Heart left ventricle (tissue), 16 donors: ENCODE measurements around the gene HSD17B10. TPM values are rescaled to one million over a fixed set of nuclear protein-coding genes. Genes with fewer than 3 reads are reported as not detected.

ENCODE experiments used
- ATAC-seq, 4 donors: fragments of 200-7000 bp; cut with Tn5 transposase; one replicate each; pipeline ENCODE4 v1.9.1; 2020 to 2022; ENCODE audit warnings: moderate library complexity in 4 of 4, mild to moderate bottlenecking in 3 of 4, moderate number of reproducible peaks in 1 of 4
- DNase-seq, 5 donors: peaks; one replicate each; pipeline ENCODE4 v3.0.0-alpha.2; 2020
- H3K27ac ChIP-seq, 12 donors: fragments of 200-600 bp; sonication (generic) in 4 of 12; one replicate each; pipeline versions ENCODE4 v1.5.0 to v1.8.0; 2016 to 2022; ENCODE audit warnings: mild to moderate bottlenecking in 2 of 12
- H3K27me3 ChIP-seq, 9 donors: fragments of 200-600 bp; sonication (generic) in 2 of 9; one replicate each; pipeline versions ENCODE4 v1.5.1 to v1.8.0; 2016 to 2022; ENCODE audit warnings: mild to moderate bottlenecking in 3 of 9
- H3K36me3 ChIP-seq, 9 donors: fragments of 200-600 bp; sonication (generic) in 2 of 9; one replicate each; pipeline versions ENCODE4 v1.5.0 to v1.8.0; 2018 to 2022; ENCODE audit warnings: mild to moderate bottlenecking in 2 of 9
- H3K4me1 ChIP-seq, 12 donors: fragments of 200-600 bp; sonication (generic) in 4 of 12; one replicate each; pipeline versions ENCODE4 v1.5.0 to v1.8.0; 2016 to 2022; ENCODE audit warnings: mild to moderate bottlenecking in 3 of 12
- H3K4me3 ChIP-seq, 12 donors: fragments of 200-600 bp; sonication (generic) in 4 of 12; one replicate each; pipeline versions ENCODE4 v1.5.0 to v1.8.0; 2017 to 2022; ENCODE audit warnings: mild to moderate bottlenecking in 9 of 12, moderate library complexity in 4 of 12
- H3K9me3 ChIP-seq, 12 donors: fragments of 200-600 bp; sonication (generic) in 4 of 12; one replicate each; pipeline versions ENCODE4 v1.5.0 to v1.8.0; 2016 to 2022; ENCODE audit warnings: mild to moderate bottlenecking in 1 of 12
- POLR2A ChIP-seq, 2 donors: fragments of 450-650 bp; IDR thresholded peaks; one replicate each; pipeline ENCODE4 v1.6.1; 2017; ENCODE audit warnings: antibody characterized with exemption in 2 of 2, mild to moderate bottlenecking in 2 of 2, moderate library complexity in 2 of 2
- WGBS, 4 donors: extraction: QIAGEN DNeasy Blood & Tissue Kit in 2 of 4; methylation state at CpG; one replicate each; pipeline versions ENCODE4 v1.1.5 to v1.1.7; 2013 to 2018; 5-methylcytosine and 5-hydroxymethylcytosine counted together
- intact Hi-C, 10 donors: fragments of 100-400 bp; cut with DNase I; formaldehyde crosslinking; loops; one replicate each; pipeline versions ENCODE4 v1.11.1 to v1.14.2; 2022
- polyA plus RNA-seq, 2 donors: library from polyadenylated mRNA; stranded (reverse); fragments of 200-250 nt; gene quantifications; one replicate each; pipeline ENCODE4 v1.2.3, GENCODE V29; 2013
- total RNA-seq, 9 donors: library from RNA; depleted of rRNA in 2 of 9; stranded (reverse); fragments of >200 nt in 2 of 9; fragmentation: NEBNext Ultra II Directional in 3 of 9; extraction: Animal tissue kit (Norgen Biotek cat#: 25700) in 3 of 9; gene quantifications; one replicate each; pipeline versions ENCODE4 v1.1.0 to v1.2.4, GENCODE V29; 2016 to 2023
- TF ChIP-seq, protein P1 (sequence below), 12 donors: fragments of 200-600 bp; sonication (generic) in 4 of 12; IDR thresholded peaks; one replicate each; pipeline versions ENCODE4 v1.5.0 to v1.8.0; 2018 to 2022; ENCODE audit warnings: antibody characterized with exemption in 12 of 12, mild to moderate bottlenecking in 5 of 12
- donor health status: ischemic (EF 13 %, LVEDD 7.1; RV severe dilation, severe dysfunction).
- donor health status: healthy with polysubstance abuse.
- donor health status: DM: no; HTN: yes; CAD: no.
- donor health status: DM: no; HTN: no; CAD: no.
- donor health status: ischemic (EF 25% LVEDD 6.9; RV normal size, moderate dysfunction).
- donor health status: ischemic (EF 25% LVEDD 5.7; RV mildly dilated, moderate dysfunction).
- donor health status: healthy.
- donor health status: DM: yes; HTN: yes; CAD: no.
- donor health status: ischemic (EF 35%, LVEDD 5.7; RV mildly dilated, moderate dysfunction).
- donor health status: nonischemic (EF 11% LVEDD 7.7; RV severe dilation, severe dysfunction).
- donor health status: DM: yes; HTN: yes; CAD: no.
- donor health status: PGD.
- donor health status: ischemic (EF 29% LVEDD 5.4; RV normal size, mild dysfunction).
- donor health status: nonischemic (EF 23%, LVEDD 6.1; RV moderate dilation, normal function).

The HSD17B10 gene
- total and polyA plus RNA-seq, 11 donors = 49.7 to 169 (median 94.3) TPM

DNA sequence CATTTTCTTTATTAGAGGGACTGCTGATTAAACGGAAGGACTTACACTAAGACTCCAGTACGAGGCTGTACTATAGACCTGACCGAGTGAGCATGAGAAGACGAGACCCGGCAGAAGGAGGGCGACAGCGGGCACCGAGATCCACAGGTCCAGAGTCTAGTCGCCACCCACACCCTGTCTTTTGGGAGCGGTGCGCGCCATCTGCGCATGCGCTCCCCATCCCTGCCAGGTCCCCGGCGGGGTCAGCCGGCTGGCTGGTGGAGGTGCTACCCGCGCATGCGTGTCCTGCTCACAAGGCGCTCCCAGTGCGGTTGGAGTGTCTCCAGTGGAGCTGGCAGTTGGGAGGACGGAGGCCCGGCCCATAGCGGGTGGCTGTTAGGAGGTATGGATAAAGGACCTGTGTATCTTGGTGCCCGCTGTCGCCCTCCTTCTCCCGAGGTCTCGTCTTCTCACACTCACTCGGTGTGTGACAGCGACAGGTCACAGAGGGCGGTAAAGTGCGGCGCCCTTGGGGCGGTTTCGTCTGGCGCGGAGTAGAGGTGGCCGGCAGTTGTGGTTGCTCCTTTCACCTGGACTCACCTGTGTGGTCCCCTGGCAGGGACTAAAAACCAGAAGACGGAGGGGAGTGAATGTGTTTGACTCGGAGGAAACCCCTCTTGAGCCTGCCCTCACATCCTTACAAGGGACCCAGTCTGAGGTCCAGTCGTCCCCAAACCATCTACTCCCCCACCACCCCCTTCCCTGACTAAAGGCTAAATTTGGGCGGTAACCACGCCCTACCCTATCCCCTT lies 7.6 kb upstream of the HSD17B10 start:
- H3K9me3 ChIP-seq = no peaks in the 10 kb centered on the region
- WGBS, 4 donors = 5 to 19% (median 13%) methylated on average over 39 to 44 of the region's 44 CpGs
- H3K27me3 ChIP-seq = peaks cover 0 to 38% (median 0%) of the 10 kb centered on the region in 9 donors
- intact Hi-C loops = loop anchor here in 2 of 10 donors (5.0 kb wide), 1 partner anchor 124 kb away; no protein-coding TSS in a partner anchor
- H3K4me1 ChIP-seq = peaks cover 0 to 27% (median 4%) of the 10 kb centered on the region in 12 donors
- no peaks in the 10 kb centered on the region for H3K36me3 ChIP-seq
- H3K27ac ChIP-seq = peak overlapping the region in 7 of 12 donors; percentile 20 to 78 (median 42)
- DNase-seq = peak; percentile 69 to 90 (median 89)
- TF ChIP-seq, protein P1, sequence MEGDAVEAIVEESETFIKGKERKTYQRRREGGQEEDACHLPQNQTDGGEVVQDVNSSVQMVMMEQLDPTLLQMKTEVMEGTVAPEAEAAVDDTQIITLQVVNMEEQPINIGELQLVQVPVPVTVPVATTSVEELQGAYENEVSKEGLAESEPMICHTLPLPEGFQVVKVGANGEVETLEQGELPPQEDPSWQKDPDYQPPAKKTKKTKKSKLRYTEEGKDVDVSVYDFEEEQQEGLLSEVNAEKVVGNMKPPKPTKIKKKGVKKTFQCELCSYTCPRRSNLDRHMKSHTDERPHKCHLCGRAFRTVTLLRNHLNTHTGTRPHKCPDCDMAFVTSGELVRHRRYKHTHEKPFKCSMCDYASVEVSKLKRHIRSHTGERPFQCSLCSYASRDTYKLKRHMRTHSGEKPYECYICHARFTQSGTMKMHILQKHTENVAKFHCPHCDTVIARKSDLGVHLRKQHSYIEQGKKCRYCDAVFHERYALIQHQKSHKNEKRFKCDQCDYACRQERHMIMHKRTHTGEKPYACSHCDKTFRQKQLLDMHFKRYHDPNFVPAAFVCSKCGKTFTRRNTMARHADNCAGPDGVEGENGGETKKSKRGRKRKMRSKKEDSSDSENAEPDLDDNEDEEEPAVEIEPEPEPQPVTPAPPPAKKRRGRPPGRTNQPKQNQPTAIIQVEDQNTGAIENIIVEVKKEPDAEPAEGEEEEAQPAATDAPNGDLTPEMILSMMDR (IDR thresholded peaks at IDR 0.05) = no peak
- TF ChIP-seq POLR2A (IDR thresholded peaks at IDR 0.05) = peak in 1 of 2 donors; percentile 40
- peak overlapping the region in 10 of 12 donors; percentile 33 to 57 (median 46) for H3K4me3 ChIP-seq
- peak; percentile 89 to 94 (median 90) for ATAC-seq

DNA sequence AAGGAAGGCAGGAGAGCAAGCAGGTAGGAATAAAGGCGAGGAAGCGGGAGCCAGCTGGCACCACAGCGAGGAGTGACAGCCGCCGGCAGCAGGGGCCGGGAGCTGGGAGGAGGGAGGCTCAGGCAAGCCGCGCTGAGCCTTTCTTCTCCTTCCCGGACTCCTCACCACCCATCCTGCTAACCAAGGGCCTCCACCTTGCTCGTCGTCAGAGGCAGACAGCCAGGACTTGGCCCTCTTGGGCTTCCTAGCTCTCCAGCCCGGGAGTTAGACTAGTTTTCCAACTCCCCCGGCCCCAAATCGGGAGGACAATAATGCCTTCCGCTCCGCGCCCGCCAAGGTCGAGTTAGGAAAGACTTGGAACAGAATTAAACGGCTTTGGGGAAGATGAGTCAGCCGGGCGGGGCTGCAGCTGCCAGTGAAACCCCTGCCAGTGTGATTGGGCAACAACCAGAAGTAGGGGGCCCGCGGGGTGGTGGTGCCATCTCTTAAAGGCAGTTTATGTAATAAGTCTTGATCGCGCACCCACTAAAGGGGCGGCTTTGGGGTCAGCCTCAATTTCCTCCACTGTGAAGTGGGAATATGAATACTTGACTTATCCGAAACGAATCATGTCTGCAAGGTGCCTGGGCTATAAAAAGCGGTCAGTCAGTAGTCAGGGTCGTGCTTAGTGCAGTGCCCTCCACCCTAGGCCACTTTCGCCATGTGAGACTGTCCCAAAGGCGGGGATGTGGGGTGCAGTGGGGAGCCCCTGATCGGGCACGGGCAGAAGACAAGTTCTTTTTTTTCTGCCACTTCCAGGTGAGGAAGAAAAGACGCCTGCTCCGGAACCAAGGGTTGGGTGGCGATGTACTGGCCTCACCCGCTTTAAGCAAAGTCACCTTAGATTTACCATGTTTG lies 6.7 kb upstream of the HSD17B10 start:
- DNase-seq (peak; percentile 17 to 81 (median 67)), ATAC-seq (peak in 3 of 4 donors; percentile 58 to 69 (median 65))
- Histone ChIP-seq H3K9me3 (no peaks in the 10 kb centered on the region), H3K4me3 (peak overlapping the region in 10 of 12 donors; percentile 33 to 57 (median 46)), H3K36me3 (no peaks in the 10 kb centered on the region), H3K4me1 (peaks cover 0 to 30% (median 4%) of the 10 kb centered on the region in 12 donors), H3K27me3 (peaks cover 0 to 35% (median 0%) of the 10 kb centered on the region in 9 donors), H3K27ac (peak overlapping the region in 7 of 12 donors; percentile 15 to 78 (median 42))
- peak in 1 of 2 donors; percentile 34 for TF ChIP-seq POLR2A (IDR thresholded peaks at IDR 0.05)
- TF ChIP-seq, protein P1 (IDR thresholded peaks at IDR 0.05) = no peak
- intact Hi-C loops = loop anchor here in 2 of 10 donors (5.0 kb wide), 1 partner anchor 124 kb away; no protein-coding TSS in a partner anchor
- WGBS, 4 donors = 14 to 34% (median 25%) methylated on average over 36 to 39 of the region's 39 CpGs

DNA sequence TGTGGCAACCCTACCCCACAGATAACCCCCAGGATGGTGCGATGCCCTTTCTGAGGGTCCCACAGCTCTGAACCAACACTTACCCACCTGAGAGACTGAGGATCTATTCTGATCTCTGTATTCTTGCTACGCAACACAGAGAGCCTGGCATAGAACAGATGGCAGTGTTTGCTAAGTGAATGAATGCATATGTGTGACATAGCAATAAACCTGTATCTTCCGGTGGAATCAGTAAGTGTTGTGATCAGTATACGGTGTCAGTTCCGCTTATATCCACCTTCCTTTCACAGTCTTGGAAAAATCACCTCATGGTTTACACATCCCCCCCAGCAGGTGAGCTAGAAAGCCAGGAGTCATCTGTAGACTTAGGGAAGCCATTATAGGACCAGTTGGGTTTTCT lies 5.9 kb upstream of the HSD17B10 start:
- Histone ChIP-seq H3K4me3 (peak overlapping the region in 4 of 12 donors; percentile 35 to 56 (median 48)), H3K27me3 (peaks cover 0 to 35% (median 0%) of the 10 kb centered on the region in 9 donors), H3K36me3 (no peaks in the 10 kb centered on the region), H3K9me3 (no peaks in the 10 kb centered on the region), H3K4me1 (peaks cover 0 to 31% (median 4%) of the 10 kb centered on the region in 12 donors), H3K27ac (peak overlapping the region in 3 of 12 donors; percentile 58 to 78 (median 76))
- no peak for ATAC-seq
- no peak for DNase-seq
- TF ChIP-seq, protein P1 (IDR thresholded peaks at IDR 0.05) = no peak
- intact Hi-C loops = loop anchor here in 2 of 10 donors (5.0 kb wide), 1 partner anchor 123 kb away; no protein-coding TSS in a partner anchor
- WGBS, 4 donors = 80 to 93% (median 81%) methylated on average over 5 of the region's 5 CpGs
